NOMO-1 treated with DMSO at 0.1 percent for 48 hours (cell line): ENCODE data around the gene FOXD2.

Experiments used
- DNase-seq: peaks from one replicate; lab custom pipeline; 2025; ENCODE audit not compliant: unreplicated experiment; lab: John Stamatoyannopoulos, UW

The FOXD2 gene

GRCh38 chr1:47437447-47438164, at the start of gene FOXD2:
TSS of gene FOXD2 (plus strand) at chr1:47438044. CDS start at chr1:47438136, 92 bp downstream.
- DNase-seq = peak; percentile 82

GRCh38 chr1:47388891-47389238, 49.0 kb upstream of the FOXD2 start:
- DNase-seq = peak; percentile 34

GRCh38 chr1:47389731-47390130, 48.1 kb upstream of the FOXD2 start:
- DNase-seq = no peak

- DNase-seq = no peak
Measured at GRCh38 chr1:47390843-47391242, 47.0 kb upstream of the FOXD2 start.

GRCh38 chr1:47393141-47393540, 44.7 kb upstream of the FOXD2 start:
- no peak for DNase-seq

- no peak for DNase-seq
Measured at GRCh38 chr1:47395433-47395832, 42.4 kb upstream of the FOXD2 start.

- no peak for DNase-seq
Measured at GRCh38 chr1:47396671-47397196, 41.1 kb upstream of the FOXD2 start.

GRCh38 chr1:47399138-47399845, 38.6 kb upstream of the FOXD2 start:
- no peak for DNase-seq

- no peak for DNase-seq
Measured at GRCh38 chr1:47399846-47400155, 38.0 kb upstream of the FOXD2 start.

- no peak for DNase-seq
Measured at GRCh38 chr1:47401761-47402160, 36.1 kb upstream of the FOXD2 start.

GRCh38 chr1:47402591-47402990, 35.3 kb upstream of the FOXD2 start:
- no peak for DNase-seq

- DNase-seq = no peak
Measured at GRCh38 chr1:47403321-47403910, 34.4 kb upstream of the FOXD2 start.

- DNase-seq = no peak
Measured at GRCh38 chr1:47405697-47406096, 32.1 kb upstream of the FOXD2 start.

GRCh38 chr1:47406966-47407365, 30.9 kb upstream of the FOXD2 start:
- no peak for DNase-seq

GRCh38 chr1:47407481-47407880, 30.4 kb upstream of the FOXD2 start:
- DNase-seq = no peak

- DNase-seq = no peak
Measured at GRCh38 chr1:47409311-47410067, 28.4 kb upstream of the FOXD2 start.

- DNase-seq = no peak
Measured at GRCh38 chr1:47410068-47410455, 27.8 kb upstream of the FOXD2 start.

- DNase-seq = no peak
Measured at GRCh38 chr1:47411436-47411835, 26.4 kb upstream of the FOXD2 start.

- DNase-seq = no peak
Measured at GRCh38 chr1:47412437-47412836, 25.4 kb upstream of the FOXD2 start.

GRCh38 chr1:47415728-47416318, 22.0 kb upstream of the FOXD2 start, which contains the start of gene FOXE3:
TSS of gene FOXE3 (plus strand) at chr1:47416285. CDS start at chr1:47416316, 31 bp downstream.
- no peak for DNase-seq
